CD14-positive monocyte (primary cell): ENCODE results near the gene MSANTD3. TPM values are rescaled to one million over a fixed set of nuclear protein-coding genes. Genes with fewer than 3 reads are reported as not detected.

Experiments used
- DNase-seq, 3 donors: peaks; one replicate each; pipeline ENCODE4 v3.0.0-alpha.2; 2011 to 2022
- H2AFZ ChIP-seq: 2 replicates; pipeline ENCODE4 v1.6.0; 2012; ENCODE audit warnings: mild to moderate bottlenecking, low read depth, low read length, inconsistent platforms; ENCODE audit not compliant: insufficient read depth, poor library complexity, severe bottlenecking
- H3K27ac ChIP-seq, 2 donors: 1 replicate in 1 of 2; 2 replicates in 1 of 2; pipeline ENCODE4 v1.5.1; 2012 to 2013; ENCODE audit warnings: low read length in 2 of 2, control low read depth in 1 of 2, inconsistent platforms in 1 of 2, low read depth in 1 of 2, mild to moderate bottlenecking in 1 of 2
- H3K27me3 ChIP-seq, 2 donors: one replicate each; pipeline versions ENCODE4 v1.6.0 to v1.6.1; 2011 to 2013; ENCODE audit warnings: low read length in 2 of 2; ENCODE audit not compliant: control insufficient read depth in 2 of 2, insufficient read depth in 2 of 2
- H3K36me3 ChIP-seq, 2 donors: replicated peaks in 1 of 2; 1 replicate in 1 of 2; 2 replicates in 1 of 2; pipeline versions ENCODE4 v1.5.1 to v1.6.1; 2012 to 2013; ENCODE audit warnings: low read length in 2 of 2, control low read depth in 1 of 2, inconsistent platforms in 1 of 2, mild to moderate bottlenecking in 1 of 2; ENCODE audit not compliant: insufficient read depth in 2 of 2, control insufficient read depth in 1 of 2
- H3K4me1 ChIP-seq, 2 donors: 1 replicate in 1 of 2; 2 replicates in 1 of 2; pipeline versions ENCODE4 v1.5.1 to v1.6.1; 2012 to 2013; ENCODE audit warnings: low read length in 2 of 2, control low read depth in 1 of 2, inconsistent platforms in 1 of 2, mild to moderate bottlenecking in 1 of 2, moderate library complexity in 1 of 2; ENCODE audit not compliant: insufficient read depth in 2 of 2, control insufficient read depth in 1 of 2
- H3K4me2 ChIP-seq: replicated peaks from 2 replicates; pipeline ENCODE3; 2012; ENCODE audit warnings: low read length, moderate library complexity, mild to moderate bottlenecking; ENCODE audit not compliant: poor library complexity, severe bottlenecking; ENCODE audit errors: extremely low read depth
- H3K4me3 ChIP-seq, 3 experiments: fragments of 200-600 bp in 1 of 3; sonication (generic) in 1 of 3; replicated peaks in 1 of 3; 1 replicate in 2 of 3; 2 replicates in 1 of 3; pipeline ENCODE4 v1.5.1; 2011 to 2013; ENCODE audit warnings: low read length in 3 of 3, mild to moderate bottlenecking in 3 of 3, control low read depth in 2 of 3, low read depth in 2 of 3, inconsistent platforms in 1 of 3, moderate library complexity in 1 of 3
- H3K79me2 ChIP-seq: 2 replicates; pipeline ENCODE4 v1.6.0; 2012; ENCODE audit warnings: mild to moderate bottlenecking, control low read depth, inconsistent platforms, low read length, moderate library complexity; ENCODE audit not compliant: insufficient read depth
- H3K9ac ChIP-seq: 2 replicates; pipeline ENCODE4 v1.6.0; 2017; ENCODE audit warnings: low read length, mild to moderate bottlenecking; ENCODE audit not compliant: insufficient read depth, poor library complexity, severe bottlenecking
- H3K9me3 ChIP-seq, 2 donors: replicated peaks in 1 of 2; 1 replicate in 1 of 2; 2 replicates in 1 of 2; pipeline versions ENCODE4 v1.5.1 to v1.6.1; 2012 to 2013; ENCODE audit warnings: low read length in 2 of 2, control low read depth in 1 of 2; ENCODE audit not compliant: control insufficient read depth in 1 of 2, insufficient read depth in 1 of 2
- H4K20me1 ChIP-seq: 2 replicates; pipeline ENCODE4 v1.6.0; 2012; ENCODE audit warnings: mild to moderate bottlenecking, low read length, control low read depth, moderate library complexity; ENCODE audit not compliant: insufficient read depth
- H3K27ac Mint-ChIP-seq, 7 donors: one replicate each; pipeline ENCODE4 v1.8.0; 2020; ENCODE audit warnings: mild to moderate bottlenecking in 7 of 7, mixed read lengths in 7 of 7, moderate library complexity in 6 of 7, inconsistent platforms in 2 of 7
- H3K27me3 Mint-ChIP-seq, 3 donors: one replicate each; pipeline ENCODE4 v1.8.0; 2021 to 2022; ENCODE audit warnings: low read depth in 3 of 3, mild to moderate bottlenecking in 3 of 3, mixed read lengths in 3 of 3, moderate library complexity in 3 of 3, inconsistent platforms in 1 of 3
- H3K36me3 Mint-ChIP-seq, 2 donors: one replicate each; pipeline ENCODE4 v1.8.0; 2020; ENCODE audit warnings: mixed read lengths in 2 of 2, inconsistent platforms in 1 of 2, mild to moderate bottlenecking in 1 of 2
- H3K4me1 Mint-ChIP-seq: one replicate; pipeline ENCODE4 v1.8.0; 2020; ENCODE audit warnings: mild to moderate bottlenecking, mixed read lengths
- H3K4me3 Mint-ChIP-seq, 2 donors: one replicate each; pipeline ENCODE4 v1.8.0; 2020; ENCODE audit warnings: mild to moderate bottlenecking in 2 of 2, mixed read lengths in 2 of 2, moderate library complexity in 1 of 2
- H3K9me3 Mint-ChIP-seq, 7 donors: one replicate each; pipeline ENCODE4 v1.8.0; 2020 to 2022; ENCODE audit warnings: mixed read lengths in 7 of 7, mild to moderate bottlenecking in 6 of 7, moderate library complexity in 6 of 7, inconsistent platforms in 2 of 7
- CTCF ChIP-seq: fragments of 200-600 bp; IDR thresholded peaks from one replicate; pipeline ENCODE4 v1.8.0; 2022; ENCODE audit warnings: antibody characterized with exemption, mild to moderate bottlenecking
- WGBS: methylation state at CpG from one replicate; pipeline ENCODE4 v1.1.5; 2013; ENCODE audit warnings: missing lambda C conversion rate; ENCODE audit not compliant: insufficient coverage; 5-methylcytosine and 5-hydroxymethylcytosine counted together
- intact Hi-C, 2 donors: fragments of 100-400 bp; cut with micrococcal nuclease; formaldehyde crosslinking; loops; one replicate each; pipeline versions ENCODE4 v1.15.0 to v1.15.1; 2023
- polyA plus RNA-seq, 3 donors: library from polyadenylated mRNA; depleted of rRNA in 1 of 3; unstranded in 2 of 3; stranded (reverse) in 1 of 3; fragments of 300-500 nt in 2 of 3; fragments of >200 nt in 1 of 3; fragmentation: Illumina TruSeq in 2 of 3; gene quantifications; 1 replicate in 2 of 3; 2 replicates in 1 of 3; pipeline ENCODE4 v1.2.3, GENCODE V29; 2012 to 2021

Gene MSANTD3
- polyA plus RNA-seq, 3 donors = 0.82 to 1.7 (median 1.1) TPM

DNA sequence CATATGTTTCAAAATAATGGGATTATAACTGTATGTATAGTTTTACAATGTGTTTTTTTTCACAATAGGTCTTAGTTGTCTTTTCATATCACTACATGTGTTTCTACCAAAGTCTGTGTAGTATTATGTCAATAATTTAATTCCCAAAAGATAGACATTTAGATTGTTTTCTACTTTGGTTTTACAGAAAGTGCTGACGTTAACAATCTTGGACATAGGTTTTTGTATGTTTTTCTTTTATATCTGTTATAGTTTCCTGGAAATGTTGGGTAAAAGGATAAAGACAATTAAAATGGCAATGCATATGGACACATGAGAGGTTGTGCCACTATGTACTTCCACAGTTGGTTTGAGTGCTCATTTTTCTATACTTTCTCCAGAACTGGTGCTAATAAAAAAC, 61.2 kb downstream of the MSANTD3 start:
- Histone ChIP-seq H3K9ac (no peak overlapping the region), H3K4me2 (no peak overlapping the region), H3K9me3 (no peaks in the 10 kb centered on the region), H4K20me1 (no peaks in the 10 kb centered on the region), H3K4me3 (no peak overlapping the region), H3K27me3 (no peaks in the 10 kb centered on the region), H3K36me3 (no peaks in the 10 kb centered on the region), H2AFZ (no peak overlapping the region), H3K4me1 (no peaks in the 10 kb centered on the region), H3K79me2 (no peaks in the 10 kb centered on the region), H3K27ac (no peak overlapping the region)
- WGBS = no CpG with 5 or more reads among the region's 1 CpG
- intact Hi-C loops = no loop called here
- H3K9me3 Mint-ChIP-seq = no peaks in the 10 kb centered on the region
- no peak for TF ChIP-seq CTCF
- H3K27me3 Mint-ChIP-seq = peaks cover 0 to 2% (median 0%) of the 10 kb centered on the region in 3 donors
- no peak overlapping the region for H3K4me3 Mint-ChIP-seq
- no peaks in the 10 kb centered on the region for H3K36me3 Mint-ChIP-seq
- no peaks in the 10 kb centered on the region for H3K4me1 Mint-ChIP-seq
- H3K27ac Mint-ChIP-seq = no peak overlapping the region
- DNase-seq = no peak

DNA sequence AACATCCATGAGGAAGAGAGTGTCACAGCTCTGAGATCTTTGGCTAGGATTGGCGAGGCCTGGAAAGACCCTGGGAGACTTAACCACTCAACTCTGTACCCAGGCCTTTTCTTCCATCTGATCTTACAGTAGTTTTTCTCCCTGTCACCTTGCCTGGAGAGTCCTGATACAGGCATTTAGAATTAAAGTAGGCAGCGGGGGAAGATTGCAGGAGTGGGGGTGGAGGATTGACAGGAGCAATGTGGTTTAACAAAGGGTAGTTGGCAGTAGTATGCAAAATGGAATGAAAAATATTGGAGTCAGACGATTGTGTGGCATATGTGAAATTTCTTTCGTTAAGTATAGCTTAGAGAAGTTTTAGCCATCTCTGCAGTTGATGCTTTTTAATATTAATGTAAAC, 62.9 kb downstream of the MSANTD3 start:
- intact Hi-C loops = no loop called here
- H3K4me2 ChIP-seq = no peak overlapping the region

More for the DNA sequence above, 62.9 kb downstream of the MSANTD3 start:
- WGBS = 90% methylated on average over 1 of the region's 4 CpGs
- Histone ChIP-seq H2AFZ (no peak overlapping the region), H3K36me3 (no peaks in the 10 kb centered on the region), H3K79me2 (no peaks in the 10 kb centered on the region), H3K27me3 (no peaks in the 10 kb centered on the region), H3K4me3 (no peak overlapping the region), H3K4me1 (no peaks in the 10 kb centered on the region), H4K20me1 (no peaks in the 10 kb centered on the region), H3K9me3 (no peaks in the 10 kb centered on the region), H3K9ac (no peak overlapping the region), H3K27ac (no peak overlapping the region)
- no peaks in the 10 kb centered on the region for H3K27me3 Mint-ChIP-seq
- no peak for TF ChIP-seq CTCF
- no peaks in the 10 kb centered on the region for H3K9me3 Mint-ChIP-seq
- H3K4me3 Mint-ChIP-seq = no peak overlapping the region
- H3K27ac Mint-ChIP-seq = no peak overlapping the region
- no peak for DNase-seq
- no peaks in the 10 kb centered on the region for H3K4me1 Mint-ChIP-seq
- H3K36me3 Mint-ChIP-seq = no peaks in the 10 kb centered on the region
